ENCODE data around the gene FLCN. TPM values are rescaled to one million over a fixed set of nuclear protein-coding genes. Genes with fewer than 3 reads are reported as not detected.

The FLCN gene
- total RNA-seq, 1 experiment from 2014 or later = 25.6 TPM

- BruUV-seq (replicated peaks) = no TSS peak
- CTCF ChIA-PET = interaction anchor here (1.1 kb wide), 1 partner anchor 175 kb away, joined by 3 read pairs; no protein-coding TSS in a partner anchor
- Mint-ChIP-seq H3K9me3 (ENCODE audit: unreplicated experiment) (no peaks in the 10 kb centered on the region), H3K4me3 (ENCODE audit: unreplicated experiment) (no peak overlapping the region), H3K36me3 (ENCODE audit: insufficient read depth, unreplicated experiment) (peaks cover 65% of the 10 kb centered on the region), H3K4me1 (ENCODE audit: insufficient read depth, unreplicated experiment) (no peaks in the 10 kb centered on the region), H3K27me3 (ENCODE audit: insufficient read depth, unreplicated experiment) (no peaks in the 10 kb centered on the region), H3K27ac (ENCODE audit: low read depth, unreplicated experiment) (no peak overlapping the region)
- no peak for TF ChIP-seq CTCF (IDR thresholded peaks at IDR 0.05; ENCODE audit: unreplicated experiment)
- POLR2A ChIA-PET = no interaction called here
- intact Hi-C loops (cut with micrococcal nuclease) = no loop called here
- no peak for DNase-seq (ENCODE audit: unreplicated experiment)
Measured at GRCh38 chr17:17166446-17166845, 70.5 kb downstream of the FLCN start.

GRCh38 chr17:17165666-17166308 is 71.2 kb downstream of the FLCN start:
- ChIA-PET POLR2A (no interaction called here), CTCF (no interaction called here)
- intact Hi-C loops (cut with micrococcal nuclease) = no loop called here
- BruUV-seq (replicated peaks) = no TSS peak
- Mint-ChIP-seq H3K27me3 (ENCODE audit: insufficient read depth, unreplicated experiment) (no peaks in the 10 kb centered on the region), H3K36me3 (ENCODE audit: insufficient read depth, unreplicated experiment) (peaks cover 63% of the 10 kb centered on the region), H3K9me3 (ENCODE audit: unreplicated experiment) (no peaks in the 10 kb centered on the region), H3K4me3 (ENCODE audit: unreplicated experiment) (no peak overlapping the region), H3K4me1 (ENCODE audit: insufficient read depth, unreplicated experiment) (no peaks in the 10 kb centered on the region), H3K27ac (ENCODE audit: low read depth, unreplicated experiment) (no peak overlapping the region)
- DNase-seq (ENCODE audit: unreplicated experiment) = no peak
- no peak for TF ChIP-seq CTCF (IDR thresholded peaks at IDR 0.05; ENCODE audit: unreplicated experiment)

GRCh38 chr17:17164676-17165075 is 72.3 kb downstream of the FLCN start:
- no peaks in the 10 kb centered on the region for H3K27me3 Mint-ChIP-seq (ENCODE audit: insufficient read depth, unreplicated experiment)
- ChIA-PET POLR2A (interaction anchor here (0.6 to 0.7 kb wide), 2 partner anchors 24 to 36 kb away, joined by 3 read pairs; no protein-coding TSS in a partner anchor), CTCF (interaction anchor here (0.7 to 1.3 kb wide), 2 partner anchors 19 to 30 kb away, joined by 3 to 4 read pairs; no protein-coding TSS in a partner anchor)
- H3K27ac Mint-ChIP-seq (ENCODE audit: low read depth, unreplicated experiment) = peak overlapping the region; percentile 88
- TF ChIP-seq CTCF (IDR thresholded peaks at IDR 0.05; ENCODE audit: unreplicated experiment) = no peak
- H3K4me1 Mint-ChIP-seq (ENCODE audit: insufficient read depth, unreplicated experiment) = no peaks in the 10 kb centered on the region
- DNase-seq (ENCODE audit: unreplicated experiment) = no peak
- H3K36me3 Mint-ChIP-seq (ENCODE audit: insufficient read depth, unreplicated experiment) = peaks cover 58% of the 10 kb centered on the region
- intact Hi-C loops (cut with micrococcal nuclease) = no loop called here
- BruUV-seq (replicated peaks) = no TSS peak
- no peak overlapping the region for H3K4me3 Mint-ChIP-seq (ENCODE audit: unreplicated experiment)
- no peaks in the 10 kb centered on the region for H3K9me3 Mint-ChIP-seq (ENCODE audit: unreplicated experiment)

- no peak for DNase-seq (ENCODE audit: unreplicated experiment)
- TF ChIP-seq CTCF (IDR thresholded peaks at IDR 0.05; ENCODE audit: unreplicated experiment) = no peak
- H3K4me3 Mint-ChIP-seq (ENCODE audit: unreplicated experiment) = no peak overlapping the region
- no peaks in the 10 kb centered on the region for H3K27me3 Mint-ChIP-seq (ENCODE audit: insufficient read depth, unreplicated experiment)
- BruUV-seq (replicated peaks) = no TSS peak
- intact Hi-C loops (cut with micrococcal nuclease) = no loop called here
- no peak overlapping the region for H3K27ac Mint-ChIP-seq (ENCODE audit: low read depth, unreplicated experiment)
- POLR2A ChIA-PET = interaction anchor here (0.7 kb wide), 1 partner anchor 36 kb away, joined by 3 read pairs; no protein-coding TSS in a partner anchor
- CTCF ChIA-PET = interaction anchor here (0.7 to 1.3 kb wide), 2 partner anchors 19 to 31 kb away, joined by 3 to 4 read pairs; no protein-coding TSS in a partner anchor
- peaks cover 55% of the 10 kb centered on the region for H3K36me3 Mint-ChIP-seq (ENCODE audit: insufficient read depth, unreplicated experiment)
- no peaks in the 10 kb centered on the region for H3K4me1 Mint-ChIP-seq (ENCODE audit: insufficient read depth, unreplicated experiment)
- no peaks in the 10 kb centered on the region for H3K9me3 Mint-ChIP-seq (ENCODE audit: unreplicated experiment)
Measured at GRCh38 chr17:17164156-17164555, 72.8 kb downstream of the FLCN start.

Other genes with a start within 250 kb of the FLCN start
- 214 and 230 TPM in 2 replicates for gene MPRIP, start 194.7 kb downstream of the FLCN start, total RNA-seq (2022)
- 5.5 and 9.2 TPM in 2 replicates for gene PLD6, start 30.8 kb downstream of the FLCN start, total RNA-seq (2022)
- gene COPS3, start 44.1 kb upstream of the FLCN start, total RNA-seq (2022) = 67.0 and 91.8 TPM in 2 replicates
- gene NT5M, start 66.2 kb upstream of the FLCN start, total RNA-seq (2022) = 5.0 and 5.5 TPM in 2 replicates
- 8.1 and 10.5 TPM in 2 replicates for gene MED9, start 239.8 kb upstream of the FLCN start, total RNA-seq (2022)